AG04450 (cell line): ENCODE data around the gene ZNF831. TPM values are rescaled to one million over a fixed set of nuclear protein-coding genes. Genes with fewer than 3 reads are reported as not detected.

ENCODE experiments used
- CTCF ChIA-PET: fragments of 300-600, 350-600 bp; formaldehyde crosslinking; extraction: SDS; loops from one replicate; lab custom pipeline; 2022; ENCODE audit warnings: antibody characterized with exemption, inconsistent platforms; lab: Charles Lee
- POLR2A ChIA-PET: fragments of 350-600 bp; formaldehyde crosslinking; extraction: SDS; loops from one replicate; lab custom pipeline; 2021; ENCODE audit warnings: antibody characterized with exemption, inconsistent platforms; lab: Yijun Ruan, JAX
- DNase-seq: peaks from one replicate; pipeline ENCODE4 v3.0.0-alpha.2; 2011; ENCODE audit warnings: low read depth, low spot score
- H3K27ac ChIP-seq: one replicate; pipeline ENCODE4 v1.5.1; 2012; ENCODE audit warnings: low read depth, low read length, control low read depth
- H3K27me3 ChIP-seq: one replicate; pipeline ENCODE4 v1.6.0; 2012; ENCODE audit warnings: low read length; ENCODE audit not compliant: control insufficient read depth, insufficient read depth
- H3K4me3 ChIP-seq: 2 replicates; pipeline ENCODE4 v1.5.1; 2011; ENCODE audit warnings: mild to moderate bottlenecking, low read depth, low read length, control low read depth
- H3K9me3 ChIP-seq: 2 replicates; pipeline ENCODE4 v1.5.1; 2012; ENCODE audit warnings: low read length; ENCODE audit not compliant: control insufficient read depth, insufficient read depth
- polyA plus RNA-seq: library from polyadenylated mRNA; depleted of rRNA; stranded (reverse); fragments of >200 nt; gene quantifications from 2 replicates; pipeline ENCODE4 v1.2.3, GENCODE V29; 2011
- TF ChIP-seq, protein P1 (sequence below): IDR thresholded peaks from 2 replicates; pipeline ENCODE4 v1.5.1; 2011; ENCODE audit warnings: low read depth, low read length, control low read depth, inconsistent platforms

Gene ZNF831
- polyA plus RNA-seq, 1 experiment = not detected

GRCh38 chr20:59154317-59155013 is 9.2 kb upstream of the ZNF831 start:
- Histone ChIP-seq H3K27me3 (no peaks in the 10 kb centered on the region), H3K9me3 (no peaks in the 10 kb centered on the region; the same call in 1 of the 2 replicates), H3K27ac (no peak overlapping the region), H3K4me3 (no peak overlapping the region)
- CTCF ChIA-PET = no interaction called here
- POLR2A ChIA-PET = no interaction called here
- TF ChIP-seq, protein P1, sequence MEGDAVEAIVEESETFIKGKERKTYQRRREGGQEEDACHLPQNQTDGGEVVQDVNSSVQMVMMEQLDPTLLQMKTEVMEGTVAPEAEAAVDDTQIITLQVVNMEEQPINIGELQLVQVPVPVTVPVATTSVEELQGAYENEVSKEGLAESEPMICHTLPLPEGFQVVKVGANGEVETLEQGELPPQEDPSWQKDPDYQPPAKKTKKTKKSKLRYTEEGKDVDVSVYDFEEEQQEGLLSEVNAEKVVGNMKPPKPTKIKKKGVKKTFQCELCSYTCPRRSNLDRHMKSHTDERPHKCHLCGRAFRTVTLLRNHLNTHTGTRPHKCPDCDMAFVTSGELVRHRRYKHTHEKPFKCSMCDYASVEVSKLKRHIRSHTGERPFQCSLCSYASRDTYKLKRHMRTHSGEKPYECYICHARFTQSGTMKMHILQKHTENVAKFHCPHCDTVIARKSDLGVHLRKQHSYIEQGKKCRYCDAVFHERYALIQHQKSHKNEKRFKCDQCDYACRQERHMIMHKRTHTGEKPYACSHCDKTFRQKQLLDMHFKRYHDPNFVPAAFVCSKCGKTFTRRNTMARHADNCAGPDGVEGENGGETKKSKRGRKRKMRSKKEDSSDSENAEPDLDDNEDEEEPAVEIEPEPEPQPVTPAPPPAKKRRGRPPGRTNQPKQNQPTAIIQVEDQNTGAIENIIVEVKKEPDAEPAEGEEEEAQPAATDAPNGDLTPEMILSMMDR = no peak
- DNase-seq = no peak

DNA sequence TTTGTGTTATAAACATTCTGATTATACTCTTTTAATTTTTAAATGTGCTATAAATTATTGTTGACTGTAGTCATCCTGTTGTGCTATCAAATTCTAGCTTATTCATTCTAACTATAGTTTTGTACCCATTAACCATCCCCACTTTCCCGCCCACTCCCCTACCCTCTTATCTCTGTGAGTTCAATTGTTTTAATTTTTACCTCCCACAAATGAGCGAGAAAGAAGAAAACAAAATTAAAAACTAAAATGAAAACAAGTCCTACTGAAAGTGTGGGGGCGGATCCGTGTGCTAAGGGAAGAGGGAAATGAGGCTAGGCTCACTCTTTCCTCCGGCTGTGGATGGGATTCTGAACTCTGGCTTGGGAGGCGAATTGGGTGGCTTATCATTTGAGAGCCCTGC is 6.6 kb upstream of the ZNF831 start:
- no peak for DNase-seq
- CTCF ChIA-PET = no interaction called here
- POLR2A ChIA-PET = no interaction called here
- TF ChIP-seq, protein P1 = no peak
- Histone ChIP-seq H3K9me3 (no peaks in the 10 kb centered on the region), H3K27me3 (no peaks in the 10 kb centered on the region), H3K4me3 (no peak overlapping the region), H3K27ac (no peak overlapping the region)

DNA sequence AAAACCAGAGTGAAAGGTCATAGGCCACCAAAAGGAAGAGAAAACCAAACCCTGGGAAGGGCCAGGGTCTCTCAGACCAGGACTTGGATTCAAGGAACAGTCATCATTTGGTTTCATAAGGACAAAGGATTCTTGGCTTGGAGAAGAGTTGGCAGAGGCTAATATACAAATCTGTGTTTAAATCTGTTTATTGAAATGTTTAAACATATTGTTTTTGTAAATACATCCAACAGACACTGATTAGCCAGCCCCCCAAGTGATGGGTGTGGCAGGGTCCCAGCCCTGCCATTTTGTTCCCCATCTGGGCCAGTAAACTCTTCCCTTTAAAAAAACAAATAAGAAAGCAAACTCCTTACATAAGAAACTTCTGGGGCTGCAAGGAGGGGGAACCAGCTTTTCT is 6.1 kb upstream of the ZNF831 start:
- CTCF ChIA-PET = no interaction called here
- Histone ChIP-seq H3K4me3 (no peak overlapping the region), H3K27ac (no peak overlapping the region), H3K27me3 (no peaks in the 10 kb centered on the region), H3K9me3 (no peaks in the 10 kb centered on the region)
- no peak for DNase-seq
- TF ChIP-seq, protein P1 = no peak
- POLR2A ChIA-PET = no interaction called here

- CTCF ChIA-PET = no interaction called here
- H3K27me3 ChIP-seq = no peaks in the 10 kb centered on the region
- POLR2A ChIA-PET = no interaction called here
- H3K27ac ChIP-seq = no peak overlapping the region
- no peak for DNase-seq
- no peaks in the 10 kb centered on the region for H3K9me3 ChIP-seq
- TF ChIP-seq, protein P1 = no peak
- H3K4me3 ChIP-seq = no peak overlapping the region
Measured at GRCh38 chr20:59157961-59158541, 5.6 kb upstream of the ZNF831 start.

- TF ChIP-seq, protein P1 = no peak
- no peak for DNase-seq
- CTCF ChIA-PET = no interaction called here
- Histone ChIP-seq H3K9me3 (no peaks in the 10 kb centered on the region), H3K27me3 (no peaks in the 10 kb centered on the region), H3K4me3 (no peak overlapping the region), H3K27ac (no peak overlapping the region)
- POLR2A ChIA-PET = no interaction called here
Measured at GRCh38 chr20:59158673-59159072, 4.9 kb upstream of the ZNF831 start.
